Measurements from ENCODE around the gene DTNB.
"Not testable (repeated sequence)": the region's sequence is repeated elsewhere in the genome, so short reads cannot be mapped to it uniquely, and the experiment has no call there.

DNA sequence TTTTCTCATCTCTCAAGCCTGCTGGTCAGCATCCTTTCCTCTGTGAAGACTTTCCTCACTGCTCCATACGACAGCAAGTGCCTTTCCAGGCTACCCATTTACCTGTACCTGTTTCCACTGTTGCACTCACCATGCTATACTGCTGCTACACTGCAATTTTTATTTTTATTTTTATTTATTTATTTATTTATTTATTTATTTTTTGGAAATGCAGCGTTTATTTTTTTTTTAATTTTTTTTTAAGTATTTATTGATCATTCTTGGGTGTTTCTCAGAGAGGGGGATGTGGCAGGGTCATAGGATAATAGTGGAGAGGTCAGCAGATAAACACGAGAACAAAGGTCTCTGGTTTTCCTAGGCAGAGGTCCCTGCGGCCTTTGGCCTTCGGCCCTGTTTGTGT lies 139.6 kb downstream of the DTNB start:
- TF ChIP-seq, protein P1, sequence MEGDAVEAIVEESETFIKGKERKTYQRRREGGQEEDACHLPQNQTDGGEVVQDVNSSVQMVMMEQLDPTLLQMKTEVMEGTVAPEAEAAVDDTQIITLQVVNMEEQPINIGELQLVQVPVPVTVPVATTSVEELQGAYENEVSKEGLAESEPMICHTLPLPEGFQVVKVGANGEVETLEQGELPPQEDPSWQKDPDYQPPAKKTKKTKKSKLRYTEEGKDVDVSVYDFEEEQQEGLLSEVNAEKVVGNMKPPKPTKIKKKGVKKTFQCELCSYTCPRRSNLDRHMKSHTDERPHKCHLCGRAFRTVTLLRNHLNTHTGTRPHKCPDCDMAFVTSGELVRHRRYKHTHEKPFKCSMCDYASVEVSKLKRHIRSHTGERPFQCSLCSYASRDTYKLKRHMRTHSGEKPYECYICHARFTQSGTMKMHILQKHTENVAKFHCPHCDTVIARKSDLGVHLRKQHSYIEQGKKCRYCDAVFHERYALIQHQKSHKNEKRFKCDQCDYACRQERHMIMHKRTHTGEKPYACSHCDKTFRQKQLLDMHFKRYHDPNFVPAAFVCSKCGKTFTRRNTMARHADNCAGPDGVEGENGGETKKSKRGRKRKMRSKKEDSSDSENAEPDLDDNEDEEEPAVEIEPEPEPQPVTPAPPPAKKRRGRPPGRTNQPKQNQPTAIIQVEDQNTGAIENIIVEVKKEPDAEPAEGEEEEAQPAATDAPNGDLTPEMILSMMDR (conservative IDR thresholded peaks at IDR 0.05; ENCODE audit: low read depth, low read length) = not testable (repeated sequence)
- not testable (repeated sequence) for TF ChIP-seq EZH2 (IDR thresholded peaks at IDR 0.05; ENCODE audit: borderline replicate concordance, low read depth, low read length, poor library complexity, severe bottlenecking)

All from A673 (cell line).